ENCODE data around the gene GPS1.

Gene GPS1

GRCh38 chr17:82047379-82047778 lies 4.3 kb upstream of the GPS1 start:
- DNase-seq, result no peak

- DNase-seq, result no peak
Observed at GRCh38 chr17:82047914-82048570, 3.7 kb upstream of the GPS1 start.

GRCh38 chr17:82048571-82048971 lies 3.1 kb upstream of the GPS1 start:
- DNase-seq, result no peak

- DNase-seq, result no peak
Observed at GRCh38 chr17:82049106-82049505, 2.6 kb upstream of the GPS1 start.

- no peak for DNase-seq
Observed at GRCh38 chr17:82049521-82049971, 2.2 kb upstream of the GPS1 start.

- no peak for DNase-seq
Observed at GRCh38 chr17:82050152-82050760, 1.4 kb upstream of the GPS1 start.

GRCh38 chr17:82050761-82051641 lies 697 bp upstream of the GPS1 start:
- DNase-seq, result no peak

- DNase-seq, result no peak
Observed at GRCh38 chr17:82052638-82053059, 951 bp downstream of the GPS1 start.

- no peak for DNase-seq
Observed at GRCh38 chr17:82053130-82053529, 1.4 kb downstream of the GPS1 start.

GRCh38 chr17:82053556-82054263 lies 2.0 kb downstream of the GPS1 start:
- DNase-seq, result no peak

- DNase-seq, result no peak
Observed at GRCh38 chr17:82054351-82055022, 2.8 kb downstream of the GPS1 start.

- DNase-seq, result no peak
Observed at GRCh38 chr17:82055023-82055964, 3.6 kb downstream of the GPS1 start.

- no peak for DNase-seq
Observed at GRCh38 chr17:82055965-82056728, 4.4 kb downstream of the GPS1 start.

- DNase-seq, result no peak
Observed at GRCh38 chr17:82056729-82057621, 5.3 kb downstream of the GPS1 start.

- no peak for DNase-seq
Observed at GRCh38 chr17:82058230-82058854, 6.6 kb downstream of the GPS1 start.

- no peak for DNase-seq
Observed at GRCh38 chr17:82058855-82059249, 7.2 kb downstream of the GPS1 start.

GRCh38 chr17:82059272-82060000 lies 7.7 kb downstream of the GPS1 start:
- no peak for DNase-seq

GRCh38 chr17:82060001-82060380 lies 8.3 kb downstream of the GPS1 start:
- no peak for DNase-seq

Measured in OCI-M1 (cell line).